Right ventricle myocardium superior (tissue), 1 donor: ENCODE data around the gene ARL2. TPM values are rescaled to one million over a fixed set of nuclear protein-coding genes. Genes with fewer than 3 reads are reported as not detected.
A peak's percentile ranks its signal among the peaks of the same experiment; 100 is the strongest.
"Not testable (repeated sequence)": the region's sequence is repeated elsewhere in the genome, so short reads cannot be mapped to it uniquely, and the experiment has no call there.

Experiments
- ATAC-seq: fragments of 200-7000 bp; cut with Tn5 transposase; one replicate; pipeline ENCODE4 v1.9.1; 2020; ENCODE audit warnings: mild to moderate bottlenecking; ENCODE audit not compliant: poor library complexity
- DNase-seq: peaks from one replicate; pipeline ENCODE4 v3.0.0-alpha.2; 2020
- intact Hi-C: fragments of 100-400 bp; cut with DNase I; formaldehyde crosslinking; loops from one replicate; pipeline ENCODE4 v1.11.2; 2022
- total RNA-seq: library from RNA; stranded (reverse); fragmentation: NEBNext Ultra II Directional; extraction: Animal tissue kit (Norgen Biotek cat#: 25700); gene quantifications from one replicate; pipeline ENCODE4 v1.2.1, GENCODE V29; 2021
- donor health status: DM: no; HTN: yes; CAD: no; lungs with severe emphysema.

The ARL2 gene
- total RNA-seq, 1 donor from 2014 or later: 126 TPM

DNA sequence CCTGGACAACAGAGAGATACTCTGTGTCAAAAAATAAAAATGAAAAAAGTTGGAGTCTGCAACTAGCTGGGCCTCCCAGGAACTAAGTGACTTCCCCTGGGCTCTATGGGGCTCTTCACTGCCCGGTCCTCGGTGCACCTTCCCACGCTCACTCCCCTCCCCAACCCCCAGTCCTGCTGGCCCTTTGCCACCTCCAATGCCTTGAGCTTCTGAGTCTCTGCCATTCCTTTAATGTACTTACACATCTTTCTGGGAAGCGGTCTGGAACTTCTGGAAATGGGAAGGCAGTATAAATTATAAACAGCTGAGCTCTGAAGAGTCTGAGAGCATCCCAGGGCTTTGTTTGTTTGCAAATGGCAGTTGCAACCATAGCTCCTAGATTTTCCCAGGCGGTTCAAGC is 11.3 kb upstream of the ARL2 start:
- intact Hi-C loops: no loop called here
- no peak for DNase-seq
- no peak for ATAC-seq

DNA sequence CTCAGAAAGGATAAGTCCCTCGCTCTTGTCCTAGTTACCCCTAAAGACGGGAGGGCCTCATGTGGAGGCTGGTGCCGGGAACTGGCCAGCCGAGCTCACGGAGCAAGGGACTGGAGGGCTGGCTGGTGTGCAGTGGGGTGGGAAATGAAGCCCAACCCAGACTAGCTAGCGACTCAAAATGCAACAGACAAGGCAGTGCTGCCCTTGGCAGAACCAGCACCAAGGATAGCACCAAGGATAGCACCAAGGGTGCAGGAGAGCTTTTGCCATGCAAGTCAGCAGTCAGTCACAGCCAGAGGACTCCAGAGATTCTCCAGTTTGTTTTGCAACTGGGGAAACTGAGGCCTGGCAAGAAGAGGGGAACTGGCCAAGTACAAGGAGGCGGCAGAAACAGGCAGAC is 10.7 kb upstream of the ARL2 start:
- DNase-seq (no peak), ATAC-seq (no peak)
- intact Hi-C loops: no loop called here

DNA sequence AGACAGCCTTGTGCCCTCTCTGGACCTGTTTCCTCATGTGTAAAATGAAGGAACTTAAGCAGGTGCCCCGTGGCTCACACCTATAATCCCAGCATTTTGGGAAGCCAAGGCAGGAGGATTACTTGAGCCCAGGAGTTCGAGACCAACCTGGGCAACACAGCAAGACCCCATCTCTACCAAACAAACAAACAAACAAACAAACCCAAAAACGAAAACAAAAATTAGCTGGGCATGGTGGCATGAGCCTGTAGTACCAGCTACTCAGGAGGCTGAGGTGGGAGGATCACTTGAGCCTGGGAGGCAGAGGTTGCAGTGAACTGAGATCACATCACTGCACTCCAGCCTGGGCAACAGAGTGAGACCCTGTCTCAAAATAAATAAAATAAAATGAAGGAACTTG is 10.0 kb upstream of the ARL2 start:
- ATAC-seq, DNase-seq, intact Hi-C loops: not testable (repeated sequence)

DNA sequence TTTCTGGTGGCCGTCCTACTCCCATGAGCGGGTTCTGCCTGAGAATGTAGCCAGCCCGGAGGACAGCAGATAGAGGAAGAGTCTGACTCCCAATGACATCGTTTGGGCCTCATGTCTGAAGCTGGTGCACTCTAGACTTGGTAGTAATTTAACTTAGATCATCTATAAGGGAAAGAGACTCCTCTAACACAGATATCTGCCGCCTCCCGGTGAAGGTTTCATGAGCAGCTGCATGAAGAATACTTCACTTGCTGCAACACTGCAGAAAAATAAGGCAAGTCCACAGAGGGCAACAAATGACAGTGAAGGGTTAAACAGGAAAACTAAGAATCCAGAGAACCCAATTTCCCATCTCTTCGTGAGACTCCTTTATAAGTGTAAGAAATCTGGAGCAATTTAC is 5.9 kb upstream of the ARL2 start:
- DNase-seq: no peak

DNA sequence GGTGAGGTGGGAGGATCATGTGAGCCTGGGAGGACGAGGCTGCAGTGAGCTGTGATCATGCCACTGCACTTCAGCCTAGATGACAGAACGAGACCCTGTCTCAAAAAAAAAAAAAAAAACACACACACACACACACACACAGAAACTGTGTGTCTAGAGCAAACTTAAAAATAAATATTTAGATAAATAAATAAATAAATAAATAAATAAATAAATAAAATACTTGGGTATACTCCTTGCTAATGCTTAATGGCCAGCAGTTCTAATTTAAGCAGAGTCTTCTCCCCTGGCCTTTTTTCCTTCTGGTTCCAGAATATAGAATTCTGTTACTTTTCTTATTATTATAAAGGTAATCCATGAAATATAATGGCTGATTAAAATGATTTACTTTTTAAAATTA is 5.1 kb upstream of the ARL2 start:
- intact Hi-C loops: no loop called here
- no peak for ATAC-seq
- no peak for DNase-seq

More for the DNA sequence above, 5.9 kb upstream of the ARL2 start:
- intact Hi-C loops: no loop called here
- no peak for ATAC-seq

DNA sequence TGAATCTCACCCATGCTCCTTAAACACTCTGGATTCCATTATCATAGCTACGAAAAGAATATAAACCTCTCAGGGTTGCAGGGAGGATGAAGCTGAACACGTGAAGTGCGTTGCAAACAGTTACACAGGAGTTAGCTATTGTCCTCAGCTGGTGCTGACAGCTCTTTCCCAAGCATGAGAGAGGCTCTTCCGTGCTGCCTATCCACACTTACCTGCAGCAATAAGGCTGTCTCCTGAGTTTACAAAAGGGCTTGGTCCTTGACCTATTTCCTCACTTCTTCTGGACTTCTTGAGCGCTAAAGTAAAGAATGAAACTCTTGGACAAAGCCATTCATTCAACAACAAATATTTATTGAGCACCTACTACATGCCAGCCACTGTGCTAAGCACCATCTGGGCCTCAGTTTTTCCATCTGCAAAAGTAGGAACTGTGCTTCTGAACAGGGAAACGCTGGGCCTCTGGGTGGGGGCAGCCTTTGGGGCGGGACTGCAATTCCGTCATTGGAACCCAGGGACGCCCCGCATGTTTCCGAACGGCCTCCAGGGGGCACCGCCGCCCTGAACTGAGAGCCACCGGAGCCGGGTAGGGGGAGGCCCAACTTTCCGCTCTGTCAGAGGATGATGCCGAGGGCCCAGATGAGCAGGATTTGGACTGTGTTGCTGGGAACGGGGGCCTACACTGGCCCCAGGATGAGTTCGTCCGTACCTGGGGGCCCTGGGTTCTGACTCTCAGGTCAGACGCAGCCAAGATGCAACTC is 651 bp upstream of the ARL2 start:
- ATAC-seq (peak; percentile 94), DNase-seq (peak; percentile 95)
- intact Hi-C loops: loop anchor here (10.0 kb wide), 1 partner anchor 169 kb away; the partner anchor contains the start of gene CDC42BPG

DNA sequence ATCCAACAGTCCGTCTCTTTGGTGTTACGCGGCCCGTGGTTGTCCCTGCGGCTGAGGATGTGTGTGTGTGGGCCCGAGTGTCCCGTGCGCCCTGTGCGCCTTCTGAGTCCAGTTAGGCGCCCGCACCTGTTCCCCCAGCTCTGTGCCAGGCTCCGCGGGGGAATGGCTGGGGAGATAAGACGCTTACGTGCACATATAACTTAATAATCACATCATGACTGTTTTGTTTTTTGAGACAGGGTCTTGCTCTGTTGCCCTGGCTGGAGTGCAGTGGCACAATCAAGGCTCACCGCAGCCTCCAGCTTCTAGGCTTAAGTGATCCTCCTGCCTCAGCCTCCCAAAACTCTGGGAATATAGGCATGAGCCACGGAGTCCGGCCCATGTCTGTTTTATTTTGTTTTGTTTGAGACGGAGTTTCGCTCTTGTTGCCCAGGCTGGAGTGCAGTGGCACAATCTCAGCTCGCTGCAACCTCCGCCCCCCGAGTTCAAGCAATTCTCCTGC is 817 bp downstream of the ARL2 start:
- DNase-seq (no peak), ATAC-seq (peak; percentile 14)
- intact Hi-C loops: loop anchor here (10.0 kb wide), 1 partner anchor 170 kb away; the partner anchor contains the start of gene CDC42BPG

DNA sequence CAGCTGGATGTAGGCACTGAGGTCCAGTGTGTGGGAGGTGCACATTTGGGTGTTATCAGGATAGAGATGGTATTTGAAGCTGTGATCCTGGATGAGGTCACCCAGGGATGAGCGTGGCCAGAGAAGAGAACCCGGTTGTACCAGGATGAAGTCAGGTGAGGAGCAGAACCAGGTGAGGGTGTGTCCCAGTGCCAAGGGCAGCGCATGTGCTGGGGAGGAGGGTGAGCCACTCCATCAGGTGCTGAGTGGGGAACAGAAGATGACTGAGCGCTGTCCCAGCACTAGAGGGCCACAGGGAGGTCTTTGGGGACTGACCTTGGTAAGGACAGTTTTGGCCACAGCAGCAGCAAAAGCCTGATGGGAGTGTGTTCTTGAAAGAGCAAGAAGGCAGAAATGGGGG is 2.7 kb downstream of the ARL2 start:
- ATAC-seq (no peak), DNase-seq (no peak)
- intact Hi-C loops: loop anchor here (10.0 kb wide), 1 partner anchor 172 kb away; the partner anchor contains the start of gene CDC42BPG

DNA sequence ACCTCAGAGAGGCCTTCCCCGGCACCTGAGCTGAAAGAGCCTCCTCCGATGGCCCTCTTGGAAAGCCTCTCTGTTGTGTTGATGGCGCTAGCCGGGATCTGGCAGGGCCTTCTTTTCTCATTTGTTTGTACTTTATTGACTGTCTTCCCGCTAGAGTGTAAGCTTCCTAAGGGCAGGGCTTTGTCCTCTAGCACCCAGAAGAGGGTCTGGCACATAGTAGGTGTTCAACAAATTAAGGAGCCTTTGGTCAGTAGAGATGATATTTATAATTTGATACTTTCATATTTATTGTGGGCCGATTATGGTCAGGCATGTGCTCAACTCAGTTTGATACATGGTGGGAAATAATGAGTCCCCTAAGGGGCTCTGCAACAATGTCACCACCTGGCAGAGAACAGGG is 4.0 kb downstream of the ARL2 start:
- no peak for ATAC-seq
- no peak for DNase-seq
- intact Hi-C loops: loop anchor here (10.0 kb wide), 1 partner anchor 173 kb away; the partner anchor contains the start of gene CDC42BPG

DNA sequence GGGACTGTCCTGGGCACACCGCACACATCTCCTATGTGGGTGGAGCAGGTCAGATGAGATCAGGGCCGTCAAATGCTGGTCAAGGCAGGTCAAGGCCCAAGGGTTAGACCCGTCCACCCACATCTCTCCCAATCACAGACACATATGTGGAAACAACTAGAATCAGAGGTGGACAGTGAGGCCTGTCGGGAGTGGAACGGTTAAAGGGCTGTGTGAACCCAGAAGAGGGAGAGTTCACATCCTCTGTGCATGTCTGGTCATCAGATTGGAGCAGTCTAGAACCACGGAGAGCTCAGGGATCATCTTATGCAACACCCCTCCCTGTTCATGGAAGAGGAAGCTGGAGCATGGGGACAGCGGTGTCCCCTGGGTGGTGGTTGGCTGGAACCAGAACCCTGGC is 5.9 kb downstream of the ARL2 start:
- no peak for ATAC-seq
- no peak for DNase-seq
- intact Hi-C loops: loop anchor here (10.0 kb wide), 1 partner anchor 175 kb away; the partner anchor contains the start of gene CDC42BPG

DNA sequence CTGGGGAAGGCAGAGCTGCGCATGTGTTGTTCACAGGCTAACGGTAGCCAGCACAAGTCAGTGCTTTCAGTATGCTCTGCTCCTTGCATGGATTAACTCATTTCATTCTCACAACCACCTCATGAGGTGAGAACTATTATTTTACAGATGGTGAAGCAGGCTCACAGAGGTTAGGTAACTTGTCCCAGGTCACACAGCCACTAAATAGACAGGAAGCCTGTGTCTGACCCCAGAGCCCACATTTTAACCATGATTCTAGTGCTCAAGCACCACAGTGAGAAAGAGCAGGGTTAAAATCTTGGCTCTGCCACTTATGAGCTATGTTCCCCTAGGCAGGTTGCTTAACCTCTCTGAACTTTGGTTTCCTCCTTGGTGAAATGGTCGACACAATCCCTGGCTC is 7.0 kb downstream of the ARL2 start:
- no peak for ATAC-seq
- intact Hi-C loops: no loop called here
- DNase-seq: no peak

DNA sequence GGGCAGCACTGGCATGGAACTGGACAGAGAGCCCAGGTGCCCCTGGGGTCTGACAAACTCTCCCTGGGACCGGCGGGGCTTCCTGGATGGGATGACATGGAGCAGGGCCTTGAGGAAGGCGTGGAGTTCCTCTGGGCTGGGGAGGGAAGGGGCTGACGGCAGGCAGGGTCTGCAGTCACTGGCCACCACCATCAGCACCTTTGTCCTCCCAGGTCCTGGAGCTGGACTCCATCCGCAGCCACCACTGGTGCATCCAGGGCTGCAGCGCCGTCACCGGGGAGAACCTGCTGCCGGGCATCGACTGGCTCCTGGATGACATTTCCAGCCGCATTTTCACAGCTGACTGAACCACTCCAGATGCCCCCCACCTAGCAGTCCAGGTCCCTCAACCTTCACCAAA is 7.5 kb downstream of the ARL2 start:
- ATAC-seq (no peak), DNase-seq (no peak)
- intact Hi-C loops: no loop called here

DNA sequence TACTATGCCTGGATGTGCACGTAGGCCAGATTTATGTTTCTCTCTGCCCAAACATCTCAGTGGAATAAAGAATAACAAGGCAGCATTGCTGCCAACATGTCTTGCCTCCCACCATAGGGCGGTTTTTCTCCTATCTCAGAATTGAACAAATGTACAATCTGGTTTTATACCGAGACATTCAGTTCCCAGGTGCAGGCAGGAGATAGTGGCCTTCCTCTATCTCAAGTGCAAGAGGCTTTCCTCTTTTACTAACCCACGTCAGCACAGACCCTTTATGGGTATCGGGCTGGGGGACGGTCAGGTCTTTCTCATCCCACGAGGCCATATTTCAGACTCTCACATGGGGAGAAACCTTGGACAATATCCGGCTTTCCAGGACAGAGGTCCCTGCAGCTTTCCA is 9.5 kb downstream of the ARL2 start:
- DNase-seq, ATAC-seq, intact Hi-C loops: not testable (repeated sequence)

DNA sequence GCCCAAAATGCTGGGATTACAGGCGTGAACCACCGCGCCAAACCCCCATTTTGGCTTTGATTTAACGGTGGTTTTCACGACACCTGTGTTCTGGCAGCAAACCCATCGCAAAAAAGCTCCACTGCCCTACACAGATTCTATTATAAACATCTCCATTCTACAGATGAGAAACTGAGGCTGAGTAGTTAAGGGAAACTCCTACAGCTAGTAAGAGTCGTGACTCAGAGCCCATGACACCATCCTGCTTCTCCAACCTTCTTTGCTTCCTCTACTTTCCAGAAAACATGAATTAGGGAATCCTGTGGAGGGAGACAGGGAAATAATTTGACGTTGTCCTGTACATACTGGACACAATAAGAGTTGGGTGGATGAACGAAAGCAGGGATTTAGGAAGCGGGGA is 12.8 kb downstream of the ARL2 start:
- no peak for ATAC-seq
- no peak for DNase-seq
- intact Hi-C loops: no loop called here

DNA sequence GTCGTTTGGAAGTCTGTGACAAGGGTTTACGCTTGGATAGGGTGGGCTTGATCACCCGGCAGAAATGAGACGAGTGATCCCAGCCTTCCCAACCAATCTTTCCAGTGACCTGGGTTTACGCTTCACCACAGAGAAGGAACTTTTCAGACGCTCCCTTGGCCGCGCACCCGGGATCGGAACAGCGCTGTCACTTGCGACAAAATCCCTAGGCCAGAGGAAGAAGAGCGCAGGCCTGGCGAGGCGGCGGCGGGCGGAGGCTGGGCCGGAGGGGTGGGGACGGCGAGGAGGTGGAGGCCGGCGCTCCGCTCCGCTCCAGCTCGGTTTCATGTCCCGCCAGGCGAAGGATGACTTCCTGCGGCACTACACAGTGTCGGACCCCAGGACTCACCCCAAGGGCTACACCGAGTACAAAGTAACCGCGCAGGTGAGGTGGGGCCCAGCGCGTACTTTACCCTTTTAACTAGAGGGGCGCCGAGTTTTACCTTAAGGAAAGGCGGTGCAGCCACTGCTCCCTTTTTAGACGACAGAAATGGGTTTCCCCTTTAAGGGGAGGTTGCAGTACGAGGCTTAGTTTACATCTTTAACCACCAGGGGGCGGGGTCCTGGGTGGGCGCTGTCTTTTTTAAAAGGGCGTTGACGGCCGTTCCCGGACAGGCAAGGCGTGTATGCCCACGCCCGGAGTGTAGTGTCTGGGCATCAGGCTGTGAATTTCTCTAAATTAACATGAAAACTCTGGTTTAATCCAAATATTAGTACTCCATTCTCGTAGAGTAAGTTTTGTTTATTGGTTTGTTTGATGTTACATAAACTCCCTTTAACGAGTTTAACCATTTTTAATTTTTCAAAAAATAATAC is 13.5 kb downstream of the ARL2 start, which contains the start of gene SNX15:
SNX15 (plus strand) TSS at position 227 of the 855 bp plus-strand sequence; CDS start at position 326, 99 bp downstream.
- intact Hi-C loops: no loop called here
- DNase-seq (peak; percentile 94), ATAC-seq (peak; percentile 99)

DNA sequence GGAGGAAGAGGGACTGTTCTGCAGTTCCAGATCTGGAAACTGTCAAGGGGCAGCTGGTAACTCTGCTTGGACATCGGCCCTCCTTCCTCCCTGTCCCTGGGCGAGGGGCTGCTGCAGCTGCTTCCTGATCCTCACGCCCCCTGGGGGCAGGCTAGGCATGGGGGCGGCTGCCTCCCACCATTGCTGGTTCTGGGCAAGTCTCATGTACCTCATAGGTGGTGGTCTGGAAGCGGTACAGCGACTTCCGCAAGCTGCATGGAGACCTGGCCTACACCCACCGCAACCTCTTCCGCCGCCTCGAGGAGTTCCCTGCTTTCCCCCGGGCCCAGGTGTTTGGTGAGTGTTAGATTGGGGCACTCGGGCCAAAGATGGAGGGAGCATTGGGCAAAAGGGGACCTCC is 18.3 kb downstream of the ARL2 start:
- no peak for ATAC-seq
- DNase-seq: no peak
- intact Hi-C loops: no loop called here

DNA sequence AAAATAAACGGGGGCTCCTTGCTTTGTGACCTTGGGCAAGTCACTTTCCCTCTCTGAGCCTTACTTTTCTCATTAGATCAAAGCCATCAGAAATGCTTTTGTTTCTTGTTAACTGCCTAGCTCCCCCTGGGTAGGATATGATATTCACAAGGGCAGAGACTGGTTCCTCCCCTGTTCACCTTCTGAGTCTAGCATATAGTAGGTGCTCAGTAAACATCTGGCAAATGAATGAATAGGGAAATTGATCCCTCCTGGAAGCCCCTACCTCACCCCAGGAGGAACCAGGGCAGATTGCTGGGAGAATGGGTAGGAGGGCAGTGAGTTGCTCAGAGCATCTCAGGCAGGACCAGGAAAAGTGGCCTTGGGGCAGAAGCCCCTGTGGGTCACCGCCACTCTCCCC is 20.5 kb downstream of the ARL2 start:
- DNase-seq (no peak), ATAC-seq (no peak)
- intact Hi-C loops: no loop called here

DNA sequence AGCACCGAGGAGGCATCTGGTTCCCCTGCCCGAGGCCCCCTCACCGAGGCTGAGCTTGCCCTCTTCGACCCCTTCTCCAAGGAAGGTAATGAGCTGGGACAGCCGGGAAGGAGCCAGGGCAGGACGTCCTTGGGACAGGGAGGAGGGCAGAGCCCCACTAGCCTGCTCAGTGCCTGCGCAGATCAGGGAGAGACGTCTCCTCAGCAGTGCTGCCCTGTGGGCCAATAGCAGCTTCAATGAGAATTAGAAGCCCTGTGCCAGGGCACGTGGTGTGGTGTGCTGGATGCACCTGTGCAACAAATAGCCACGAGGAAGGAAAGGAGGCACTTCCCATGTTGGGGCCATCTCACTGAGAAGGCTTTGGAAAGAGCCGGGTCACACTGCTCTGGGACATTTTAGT is 21.6 kb downstream of the ARL2 start:
- ATAC-seq: no peak
- intact Hi-C loops: no loop called here
- no peak for DNase-seq

DNA sequence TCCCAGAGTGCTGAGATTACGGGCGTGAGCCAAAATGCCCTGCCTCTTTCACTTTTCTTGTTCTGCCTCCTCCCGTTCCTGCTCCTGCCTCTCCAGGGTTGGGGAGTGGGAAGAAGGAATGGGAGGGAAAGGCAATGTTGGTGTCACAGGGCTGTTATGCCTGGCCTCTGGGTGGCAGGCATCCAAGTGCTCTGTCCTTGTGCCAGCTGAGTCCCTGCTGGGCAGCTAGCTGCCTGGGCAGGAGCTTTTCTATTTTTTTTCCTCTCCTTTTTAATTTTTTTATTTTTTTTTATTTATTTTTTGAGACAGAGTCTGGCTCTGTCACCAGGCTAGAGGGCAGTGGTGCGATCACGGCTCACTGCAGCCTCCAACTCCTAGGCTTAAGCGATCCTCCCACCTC is 23.0 kb downstream of the ARL2 start:
- no peak for ATAC-seq
- peak; percentile 83 for DNase-seq

DNA sequence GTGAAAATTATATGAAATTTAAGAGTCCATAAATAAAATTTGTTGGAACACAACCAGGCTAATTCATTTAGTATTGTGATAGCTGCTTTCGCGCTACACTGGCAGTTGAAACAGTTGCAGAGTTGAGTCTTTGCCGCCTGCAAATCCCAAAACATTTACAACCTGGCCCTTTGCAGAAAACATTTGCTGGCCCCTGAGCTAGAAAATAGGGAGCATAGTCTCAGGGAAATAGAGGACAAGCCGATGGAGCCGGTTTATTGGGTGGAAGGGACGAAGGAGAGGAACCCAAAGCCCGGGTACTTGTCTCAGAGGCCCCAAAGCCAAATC is 26.5 kb downstream of the ARL2 start:
- intact Hi-C loops: no loop called here
- no peak for ATAC-seq
- DNase-seq: no peak

More for the DNA sequence above, 23.0 kb downstream of the ARL2 start:
- intact Hi-C loops: no loop called here
